Right renal pelvis (tissue), 4 donors: Measurements from ENCODE around the gene OR14I1. TPM values are rescaled to one million over a fixed set of nuclear protein-coding genes. Genes with fewer than 3 reads are reported as not detected.

Experiments used
- DNase-seq, 4 donors: peaks; one replicate each; pipeline ENCODE4 v3.0.0-alpha.2; 2013; ENCODE audit warnings: low read depth in 4 of 4, low spot score in 3 of 4, missing footprints in 1 of 4
- polyA plus RNA-seq, 4 donors: library from polyadenylated mRNA; unstranded; fragments of 120-200 nt; gene quantifications; one replicate each; pipeline ENCODE4 v1.2.1, GENCODE V29; 2013; ENCODE audit not compliant: insufficient read length in 4 of 4

The OR14I1 gene
- not detected for polyA plus RNA-seq

- DNase-seq = no peak
Measured at GRCh38 chr1:248702714-248703113, at the start of gene OR14I1. TSS of gene OR14I1 (minus strand) at chr1:248702766.

GRCh38 chr1:248751635-248752034 lies 49.1 kb upstream of the OR14I1 start:
- no peak for DNase-seq

- no peak for DNase-seq
Measured at GRCh38 chr1:248751142-248751541, 48.6 kb upstream of the OR14I1 start.

- DNase-seq = peak in 1 of 4 donors; percentile 0
Measured at GRCh38 chr1:248750496-248750895, 47.9 kb upstream of the OR14I1 start.

- no peak for DNase-seq
Measured at GRCh38 chr1:248748211-248748610, 45.6 kb upstream of the OR14I1 start.

- no peak for DNase-seq
Measured at GRCh38 chr1:248740876-248741275, 38.3 kb upstream of the OR14I1 start.

GRCh38 chr1:248739572-248740205 lies 37.1 kb upstream of the OR14I1 start:
- no peak for DNase-seq

GRCh38 chr1:248737457-248737856 lies 34.9 kb upstream of the OR14I1 start:
- DNase-seq = no peak

- DNase-seq = no peak
Measured at GRCh38 chr1:248736977-248737376, 34.4 kb upstream of the OR14I1 start.

- DNase-seq = peak in 1 of 4 donors; percentile 2
Measured at GRCh38 chr1:248733566-248733965, 31.0 kb upstream of the OR14I1 start.

- DNase-seq = no peak
Measured at GRCh38 chr1:248730507-248731335, 28.2 kb upstream of the OR14I1 start.

GRCh38 chr1:248714248-248714647 lies 11.7 kb upstream of the OR14I1 start:
- DNase-seq = no peak

- DNase-seq = no peak
Measured at GRCh38 chr1:248710305-248710900, 7.8 kb upstream of the OR14I1 start.

- DNase-seq = no peak
Measured at GRCh38 chr1:248704606-248705005, 2.0 kb upstream of the OR14I1 start.

- no peak for DNase-seq
Measured at GRCh38 chr1:248703674-248704073, 1.1 kb upstream of the OR14I1 start.

GRCh38 chr1:248699099-248699498 lies 3.5 kb downstream of the OR14I1 start:
- DNase-seq = no peak

GRCh38 chr1:248697907-248698306 lies 4.7 kb downstream of the OR14I1 start:
- no peak for DNase-seq

GRCh38 chr1:248696774-248697173 lies 5.8 kb downstream of the OR14I1 start:
- DNase-seq = no peak

- DNase-seq = no peak
Measured at GRCh38 chr1:248696261-248696660, 6.3 kb downstream of the OR14I1 start.

- DNase-seq = no peak
Measured at GRCh38 chr1:248695451-248696132, 7.0 kb downstream of the OR14I1 start.

GRCh38 chr1:248691567-248692155 lies 10.9 kb downstream of the OR14I1 start:
- no peak for DNase-seq
